Endothelial cell of umbilical vein (primary cell): ENCODE data around the gene ATN1. TPM values are rescaled to one million over a fixed set of nuclear protein-coding genes. Genes with fewer than 3 reads are reported as not detected.

Experiments used
- BruUV-seq: library from RNA; stranded (reverse); fragments of 400-500 nt; replicated peaks from 2 replicates; lab custom pipeline; 2021; lab: Mats Ljungman, UMichigan
- CTCF ChIA-PET: fragments of 300-600, 350-600 bp; sonication (Branson Sonifier 250); formaldehyde crosslinking; loops from one replicate; lab custom pipeline; 2021; ENCODE audit warnings: antibody characterized with exemption, inconsistent platforms; lab: Charles Lee
- POLR2A ChIA-PET: fragments of 300-600, 350-600 bp; sonication (Branson Sonifier 250); formaldehyde crosslinking; loops from one replicate; lab custom pipeline; 2021; ENCODE audit warnings: antibody characterized with exemption, inconsistent platforms; lab: Charles Lee
- DNase-seq: peaks from one replicate; pipeline ENCODE4 v3.0.0-alpha.2; 2011; ENCODE audit warnings: low read depth, low spot score
- FAIRE-seq: peaks from 2 replicates; lab custom pipeline; 2011; peaks lifted over from hg19 to GRCh38; lab: Jason Lieb, UNC
- H2AFZ ChIP-seq: 2 replicates; pipeline ENCODE4 v1.6.0; 2012; ENCODE audit warnings: low read depth, low read length, control low read depth, inconsistent platforms
- H3K27ac ChIP-seq: 2 replicates; pipeline ENCODE4 v1.5.1; 2011; ENCODE audit warnings: low read depth, mild to moderate bottlenecking, control low read depth, low read length, moderate library complexity; ENCODE audit not compliant: insufficient read depth
- H3K27me3 ChIP-seq, 2 experiments: 2 replicates each; pipeline versions ENCODE4 v1.6.0 to v1.6.1; 2011; ENCODE audit warnings: low read length in 2 of 2, mixed read lengths in 1 of 2; ENCODE audit not compliant: control insufficient read depth in 2 of 2, insufficient read depth in 2 of 2
- H3K36me3 ChIP-seq, 2 experiments: 2 replicates in 1 of 2; 3 replicates in 1 of 2; pipeline ENCODE4 v1.5.1; 2011; ENCODE audit warnings: low read length in 2 of 2, mild to moderate bottlenecking in 1 of 2, moderate library complexity in 1 of 2; ENCODE audit not compliant: control insufficient read depth in 2 of 2, insufficient read depth in 2 of 2; ENCODE audit errors: extremely low read depth in 1 of 2
- H3K4me1 ChIP-seq: 3 replicates; pipeline ENCODE4 v1.5.1; 2011; ENCODE audit warnings: mild to moderate bottlenecking, low read length; ENCODE audit not compliant: control insufficient read depth, insufficient read depth; ENCODE audit errors: extremely low read depth
- H3K4me2 ChIP-seq: 2 replicates; pipeline ENCODE4 v1.6.1; 2011; ENCODE audit warnings: low read length, control low read depth, mixed read lengths; ENCODE audit not compliant: insufficient read depth
- H3K4me3 ChIP-seq, 3 experiments: fragments of 200-600 bp in 1 of 3; sonication (generic), shearing (Covaris generic) in 1 of 3; replicated peaks in 1 of 3; 2 replicates each; pipeline ENCODE4 v1.5.1; 2011 to 2016; ENCODE audit warnings: control low read depth in 3 of 3, low read length in 3 of 3, mild to moderate bottlenecking in 2 of 3, inconsistent platforms in 1 of 3, low read depth in 1 of 3, moderate library complexity in 1 of 3; ENCODE audit not compliant: insufficient read depth in 1 of 3
- H3K79me2 ChIP-seq: 2 replicates; pipeline ENCODE4 v1.6.0; 2012; ENCODE audit warnings: low read length, inconsistent platforms; ENCODE audit not compliant: control insufficient read depth, insufficient read depth
- H3K9ac ChIP-seq: replicated peaks from 2 replicates; pipeline ENCODE3; 2011; ENCODE audit warnings: low read length, control low read depth; ENCODE audit not compliant: insufficient read depth; ENCODE audit errors: extremely low read depth
- H3K9me1 ChIP-seq: replicated peaks from 3 replicates; pipeline ENCODE4 v1.6.0; 2011; ENCODE audit warnings: mild to moderate bottlenecking, low read length; ENCODE audit not compliant: control insufficient read depth, insufficient read depth; ENCODE audit errors: extremely low read depth
- H3K9me3 ChIP-seq: replicated peaks from 2 replicates; pipeline ENCODE4 v1.5.1; 2012; ENCODE audit warnings: low read length, inconsistent platforms; ENCODE audit not compliant: control insufficient read depth, insufficient read depth
- H4K20me1 ChIP-seq: replicated peaks from 2 replicates; pipeline ENCODE3; 2011; ENCODE audit warnings: mild to moderate bottlenecking, low read length; ENCODE audit not compliant: control insufficient read depth, insufficient read depth; ENCODE audit errors: extremely low read depth
- GATA2 ChIP-seq: IDR thresholded peaks from 2 replicates; pipeline ENCODE4 v1.7.0; 2011; ENCODE audit warnings: low read depth, mild to moderate bottlenecking, moderate library complexity, mixed read lengths, low read length; ENCODE audit not compliant: insufficient read length, insufficient read depth
- JUN ChIP-seq: IDR thresholded peaks from 2 replicates; pipeline ENCODE4 v1.6.1; 2011; ENCODE audit warnings: borderline replicate concordance, low read depth; ENCODE audit not compliant: insufficient read length, insufficient read depth
- MYC ChIP-seq: IDR thresholded peaks from one replicate; pipeline ENCODE4 v1.6.1; 2011; ENCODE audit warnings: mild to moderate bottlenecking, low read depth, low read length
- POLR2AphosphoS5 ChIP-seq: IDR thresholded peaks from 2 replicates; pipeline ENCODE4 v1.6.1; 2012; ENCODE audit warnings: low read depth, mild to moderate bottlenecking, control low read depth, low read length, moderate library complexity; ENCODE audit not compliant: insufficient read depth
- dilution Hi-C: fragments of 300-500 bp; cut with MboI; formaldehyde crosslinking; loops from one replicate; pipeline ENCODE4 v1.15.0; 2019; ENCODE audit warnings: low sequenced_read_pairs; ENCODE audit not compliant: extremely low pct_ligation_motif_present
- intact Hi-C: fragments of 100-400 bp; cut with micrococcal nuclease; formaldehyde crosslinking; loops from one replicate; pipeline ENCODE4 v1.10.0; 2022
- microRNA counts: library from miRNA; unstranded; fragments of <30 nt; microRNA quantifications from one replicate; lab custom pipeline; 2016
- microRNA-seq: library from miRNA; unstranded; fragments of <30 nt; microRNA quantifications from one replicate; pipeline ENCODE4 v1.2.0, GENCODE V29; 2021; ENCODE audit warnings: borderline number of aligned reads, borderline replicate concordance
- polyA plus RNA-seq, 4 experiments: library from polyadenylated mRNA; depleted of rRNA in 3 of 4; stranded (reverse) in 3 of 4; unstranded in 1 of 4; fragments of >200 nt; gene quantifications; 2 replicates each; pipeline versions ENCODE4 v1.2.1 to v1.2.3, GENCODE V29; 2011 to 2012; ENCODE audit warnings: missing spikeins in 1 of 4
- small RNA-seq: library from RNA; depleted of rRNA; stranded (forward); fragments of <200 nt; gene quantifications from one replicate; pipeline ENCODE3, GENCODE V24; 2012; ENCODE audit warnings: low replicate concordance, low read depth; ENCODE audit not compliant: insufficient read depth, insufficient read length
- total RNA-seq: library from RNA; stranded (reverse); gene quantifications from 2 replicates; pipeline ENCODE4 v1.2.3, GENCODE V29; 2021

The ATN1 gene
- total and polyA plus RNA-seq, 2 donors (not counting 3 experiments of a cell fraction or from before 2014, with no cell fraction given) = 46.4 to 117 TPM

GRCh38 chr12:6987956-6988553 is 60.3 kb downstream of the ATN1 start:
- H3K27me3 ChIP-seq = no peaks in the 10 kb centered on the region
- ChIA-PET CTCF (no interaction called here), POLR2A (no interaction called here)
- H3K4me3 ChIP-seq = no peak overlapping the region
- no peaks in the 10 kb centered on the region for H3K79me2 ChIP-seq
- H3K9me1 ChIP-seq = no peaks in the 10 kb centered on the region
- no peaks in the 10 kb centered on the region for H3K4me1 ChIP-seq
- no peak for DNase-seq
- no peaks in the 10 kb centered on the region for H4K20me1 ChIP-seq
- no TSS peak for BruUV-seq
- H3K27ac ChIP-seq = no peak overlapping the region
- no peak for TF ChIP-seq GATA2
- no peak for TF ChIP-seq POLR2AphosphoS5
- TF ChIP-seq MYC = no peak
- TF ChIP-seq JUN = no peak
- intact Hi-C loops = no loop called here
- no peak overlapping the region for H2AFZ ChIP-seq
- no peaks in the 10 kb centered on the region for H3K9me3 ChIP-seq
- H3K9ac ChIP-seq = no peak overlapping the region
- FAIRE-seq = no peak
- dilution Hi-C loops = no loop called here
- H3K36me3 ChIP-seq = peaks cover 2 to 3% of the 10 kb centered on the region in 2 experiments
- no peak overlapping the region for H3K4me2 ChIP-seq

MicroRNA genes within 50 kb of the gene (microRNA counts, 767-probe panel; counts per million panel counts)
- 723 counts per million, percentile 96 among the panel's probes with 10 or more counts for microRNA hsa-miR-141-3p (lab: Ali Mortazavi, UCI)
- 723 counts per million, percentile 96 among the panel's probes with 10 or more counts for microRNA hsa-miR-200c-3p (lab: Ali Mortazavi, UCI)

Small RNA genes within 50 kb of the gene (microRNA-seq; reads per million reads assigned to microRNA genes)
- 4.2 reads per million, percentile 6 among the genes with 10 or more reads in this experiment for gene MIR141
- 86.8 reads per million, percentile 54 among the genes with 10 or more reads in this experiment for gene MIR200C

Small RNA genes within 50 kb of the gene (small RNA-seq; reads per million reads assigned to genes)
- 7.2 reads per million, percentile 51 among the genes with 10 or more reads in this experiment for gene MIR141
- gene MIR200C = 1.1 reads per million
- gene RNU7-1 = not detected
- 21.7 reads per million, percentile 80 among the genes with 10 or more reads in this experiment for gene SCARNA12

Other genes starting within 250 kb of the ATN1 start
- 52.8 and 58.5 TPM in 2 replicates for gene ZNF384, start 238.6 kb upstream of the ATN1 start, total RNA-seq
- 58.3 and 67.5 TPM in 2 replicates for gene ZNF384, start 238.6 kb upstream of the ATN1 start, polyA plus RNA-seq
- gene PIANP, start 227.1 kb upstream of the ATN1 start, total RNA-seq = 0.14 and 0.55 TPM in 2 replicates
- gene PIANP, start 227.1 kb upstream of the ATN1 start, polyA plus RNA-seq = 0.08 and 0.10 TPM in 2 replicates
- 36.5 and 41.1 TPM in 2 replicates for gene COPS7A, start 203.9 kb upstream of the ATN1 start, total RNA-seq
- gene COPS7A, start 203.9 kb upstream of the ATN1 start, polyA plus RNA-seq = 104 and 112 TPM in 2 replicates
- gene MLF2, start 174.8 kb upstream of the ATN1 start, total RNA-seq = 136 and 147 TPM in 2 replicates
- gene MLF2, start 174.8 kb upstream of the ATN1 start, polyA plus RNA-seq = 306 and 319 TPM in 2 replicates
- gene PTMS, start 161.6 kb upstream of the ATN1 start, total RNA-seq = 518 and 555 TPM in 2 replicates
- 661 and 787 TPM in 2 replicates for gene PTMS, start 161.6 kb upstream of the ATN1 start, polyA plus RNA-seq
- 3.8 and 4.1 TPM in 2 replicates for gene LAG3, start 155.4 kb upstream of the ATN1 start, total RNA-seq
- gene LAG3, start 155.4 kb upstream of the ATN1 start, polyA plus RNA-seq = 1.3 and 1.8 TPM in 2 replicates
- not detected in 2 replicates for gene CD4, start 138.4 kb upstream of the ATN1 start, total RNA-seq
- not detected in 2 replicates for gene CD4, start 138.4 kb upstream of the ATN1 start, polyA plus RNA-seq
- gene GPR162, start 106.1 kb upstream of the ATN1 start, total RNA-seq = 8.1 and 13.7 TPM in 2 replicates
- 9.0 and 9.7 TPM in 2 replicates for gene GPR162, start 106.1 kb upstream of the ATN1 start, polyA plus RNA-seq
- gene P3H3, start 99.6 kb upstream of the ATN1 start, total RNA-seq = 76.5 and 92.6 TPM in 2 replicates
- 70.2 and 75.9 TPM in 2 replicates for gene P3H3, start 99.6 kb upstream of the ATN1 start, polyA plus RNA-seq
- gene GNB3, start 87.0 kb upstream of the ATN1 start, total RNA-seq = 9.4 and 14.6 TPM in 2 replicates
- 12.0 and 12.6 TPM in 2 replicates for gene GNB3, start 87.0 kb upstream of the ATN1 start, polyA plus RNA-seq
- gene CDCA3, start 76.7 kb upstream of the ATN1 start, total RNA-seq = 44.3 and 44.8 TPM in 2 replicates
- gene CDCA3, start 76.7 kb upstream of the ATN1 start, polyA plus RNA-seq = 53.5 and 67.2 TPM in 2 replicates
- 126 and 135 TPM in 2 replicates for gene USP5, start 75.8 kb upstream of the ATN1 start, total RNA-seq
- gene USP5, start 75.8 kb upstream of the ATN1 start, polyA plus RNA-seq = 68.9 and 69.4 TPM in 2 replicates
- 643 and 676 TPM in 2 replicates for gene TPI1, start 60.4 kb upstream of the ATN1 start, total RNA-seq
- 1,816 and 2,057 TPM in 2 replicates for gene TPI1, start 60.4 kb upstream of the ATN1 start, polyA plus RNA-seq
- 3.9 and 6.9 TPM in 2 replicates for gene SPSB2, start 54.7 kb upstream of the ATN1 start, total RNA-seq
- gene SPSB2, start 54.7 kb upstream of the ATN1 start, polyA plus RNA-seq = 3.8 and 5.6 TPM in 2 replicates
- 2.7 and 3.5 TPM in 2 replicates for gene LRRC23, start 23.1 kb upstream of the ATN1 start, total RNA-seq
- gene LRRC23, start 23.1 kb upstream of the ATN1 start, polyA plus RNA-seq = 2.8 and 3.1 TPM in 2 replicates
- gene ENO2, start 13.4 kb upstream of the ATN1 start, total RNA-seq = 13.8 and 18.6 TPM in 2 replicates
- gene ENO2, start 13.4 kb upstream of the ATN1 start, polyA plus RNA-seq = 9.1 and 11.4 TPM in 2 replicates
- not detected in 2 replicates for gene RNU7-1, start 15.9 kb downstream of the ATN1 start, total RNA-seq
- gene RNU7-1, start 15.9 kb downstream of the ATN1 start, polyA plus RNA-seq = not detected in 2 replicates
- gene C12orf57, start 16.1 kb downstream of the ATN1 start, total RNA-seq = 153 and 167 TPM in 2 replicates
- 729 and 802 TPM in 2 replicates for gene C12orf57, start 16.1 kb downstream of the ATN1 start, polyA plus RNA-seq
- gene PTPN6, start 23.4 kb downstream of the ATN1 start, total RNA-seq = 1.6 and 1.8 TPM in 2 replicates
- 0.25 and 0.38 TPM in 2 replicates for gene PTPN6, start 23.4 kb downstream of the ATN1 start, polyA plus RNA-seq
- 231 and 244 TPM in 2 replicates for gene PHB2, start 42.7 kb downstream of the ATN1 start, total RNA-seq
- 390 and 409 TPM in 2 replicates for gene PHB2, start 42.7 kb downstream of the ATN1 start, polyA plus RNA-seq
- 54.7 and 56.6 TPM in 2 replicates for gene EMG1, start 43.0 kb downstream of the ATN1 start, total RNA-seq
- gene EMG1, start 43.0 kb downstream of the ATN1 start, polyA plus RNA-seq = 32.7 and 57.7 TPM in 2 replicates
- gene LPCAT3, start 90.5 kb downstream of the ATN1 start, total RNA-seq = 29.3 and 29.5 TPM in 2 replicates
- 36.0 and 37.1 TPM in 2 replicates for gene LPCAT3, start 90.5 kb downstream of the ATN1 start, polyA plus RNA-seq
- gene C1S, start 132.8 kb downstream of the ATN1 start, total RNA-seq = 0.38 and 0.83 TPM in 2 replicates
- gene C1S, start 132.8 kb downstream of the ATN1 start, polyA plus RNA-seq = 0.16 and 0.32 TPM in 2 replicates
- gene C1R, start 164.5 kb downstream of the ATN1 start, total RNA-seq = 3.1 and 3.6 TPM in 2 replicates
- 5.1 and 5.8 TPM in 2 replicates for gene C1R, start 164.5 kb downstream of the ATN1 start, polyA plus RNA-seq
- gene C1RL, start 181.3 kb downstream of the ATN1 start, total RNA-seq = 22.5 and 25.0 TPM in 2 replicates
- 20.9 and 26.3 TPM in 2 replicates for gene C1RL, start 181.3 kb downstream of the ATN1 start, polyA plus RNA-seq
- not detected in 2 replicates for gene RBP5, start 200.9 kb downstream of the ATN1 start, total RNA-seq
- gene RBP5, start 200.9 kb downstream of the ATN1 start, polyA plus RNA-seq = 0.11 and 0.12 TPM in 2 replicates
- gene CLSTN3, start 202.4 kb downstream of the ATN1 start, total RNA-seq = 24.2 and 27.8 TPM in 2 replicates
- 38.9 and 45.9 TPM in 2 replicates for gene CLSTN3, start 202.4 kb downstream of the ATN1 start, polyA plus RNA-seq